Measurements from ENCODE around the gene WFDC6.
"Not testable (repeated sequence)": the region's sequence is repeated elsewhere in the genome, so short reads cannot be mapped to it uniquely, and the experiment has no call there.

The WFDC6 gene

DNA sequence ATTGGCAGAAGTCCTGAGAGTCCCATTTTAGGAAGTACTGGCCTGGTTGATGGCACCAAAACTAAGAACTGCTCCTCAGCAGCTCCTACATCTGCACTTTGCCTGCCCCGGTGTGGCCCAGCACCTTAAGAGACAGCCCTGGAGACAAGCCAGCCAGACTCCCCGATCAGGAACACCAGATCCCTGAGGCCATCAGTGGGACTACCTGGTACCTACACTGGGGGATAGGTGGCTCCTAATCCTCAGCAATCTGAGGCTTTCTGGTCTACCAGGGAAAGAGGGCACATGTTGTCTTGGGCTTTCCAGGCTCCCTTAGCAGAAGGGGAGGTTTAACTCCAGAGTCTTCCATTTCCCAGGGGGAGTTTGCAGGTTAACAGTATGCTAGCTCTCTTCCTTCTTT lies at the start of gene WFDC6:
TSS of gene WFDC6 (minus strand) at position 101 of the 400 bp plus-strand sequence. CDS start at position 26, 75 bp downstream.
- DNase-seq (ENCODE audit: low read depth) = no peak

DNA sequence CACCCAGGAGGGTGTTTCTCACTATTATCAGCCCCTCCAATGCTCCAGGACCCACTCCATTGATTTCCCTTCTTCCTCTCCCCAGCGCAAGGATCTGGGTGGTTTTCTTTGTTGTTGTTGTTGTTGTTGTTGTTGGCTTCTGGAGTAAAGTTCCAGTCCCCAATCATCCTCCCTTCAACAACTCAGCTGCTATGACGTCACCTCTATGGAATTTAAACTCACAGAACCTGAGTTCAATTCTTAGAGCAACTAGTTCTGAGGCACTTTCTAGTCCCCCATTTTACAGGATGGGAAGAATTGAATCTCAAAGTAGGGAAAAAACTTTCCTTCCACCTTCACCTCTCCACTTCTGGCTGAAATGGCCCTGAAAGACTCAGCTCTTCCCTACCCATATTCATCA lies 49.5 kb upstream of the WFDC6 start:
- no peak for DNase-seq (ENCODE audit: low read depth)

DNA sequence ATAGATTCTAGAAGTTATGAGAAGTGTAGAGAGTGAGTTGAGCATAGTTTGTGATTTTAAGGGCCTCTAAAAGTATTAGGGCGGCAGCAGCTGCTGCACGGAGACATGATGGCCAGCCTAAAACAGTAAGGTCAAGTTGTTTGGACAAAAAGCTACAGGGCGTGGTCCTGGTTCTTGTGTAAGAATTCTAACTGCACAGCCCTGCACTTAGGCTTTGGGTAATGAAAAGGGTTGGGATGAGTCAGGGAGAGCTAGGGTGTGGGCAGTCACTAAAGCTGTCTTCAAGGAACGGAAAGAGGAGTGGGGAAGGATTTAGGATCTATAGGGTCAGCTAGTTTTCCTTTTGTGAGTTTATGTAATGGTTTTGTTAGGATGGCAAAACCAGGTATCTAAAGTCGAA lies 46.7 kb upstream of the WFDC6 start:
- not testable (repeated sequence) for DNase-seq (ENCODE audit: low read depth)

DNA sequence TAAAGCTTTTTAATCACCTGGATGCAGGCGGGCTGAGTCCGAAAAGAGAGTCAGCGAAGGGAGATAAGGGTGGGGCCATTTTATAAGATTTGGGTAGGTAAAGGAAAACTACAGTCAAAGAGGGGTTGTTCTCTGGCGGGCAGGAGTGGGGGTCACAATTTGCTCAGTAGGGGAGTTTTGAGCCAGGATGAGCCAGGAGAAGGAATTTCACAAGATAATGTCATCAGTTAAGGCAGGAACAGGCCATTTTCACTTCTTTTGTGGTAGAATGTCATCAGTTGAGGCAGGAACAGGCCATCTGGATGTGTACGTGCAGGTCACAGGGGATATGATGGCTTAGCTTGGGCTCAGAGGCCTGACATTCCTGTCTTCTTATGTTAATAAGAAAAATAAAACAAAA lies 45.0 kb upstream of the WFDC6 start:
- not testable (repeated sequence) for DNase-seq (ENCODE audit: low read depth)

DNA sequence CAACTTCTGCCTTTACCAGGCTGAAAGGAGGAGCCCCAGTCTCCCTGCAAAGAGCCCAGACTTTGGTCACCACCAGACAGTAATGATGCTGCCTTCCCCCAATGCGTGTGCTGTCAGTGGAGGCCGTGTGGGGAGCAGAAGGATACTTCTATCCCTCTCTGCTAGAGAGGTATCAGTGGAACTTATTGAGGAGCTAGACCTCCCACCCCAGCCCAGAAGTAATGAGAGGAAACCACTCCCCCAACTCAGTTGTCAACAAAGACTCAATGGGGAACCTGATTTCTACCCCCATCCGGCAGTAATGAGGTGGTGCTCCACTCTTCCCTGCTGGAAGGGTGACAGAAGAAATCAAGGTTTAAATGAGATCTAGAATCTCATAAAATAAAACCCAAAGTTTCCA lies 44.2 kb upstream of the WFDC6 start:
- no peak for DNase-seq (ENCODE audit: low read depth)

DNA sequence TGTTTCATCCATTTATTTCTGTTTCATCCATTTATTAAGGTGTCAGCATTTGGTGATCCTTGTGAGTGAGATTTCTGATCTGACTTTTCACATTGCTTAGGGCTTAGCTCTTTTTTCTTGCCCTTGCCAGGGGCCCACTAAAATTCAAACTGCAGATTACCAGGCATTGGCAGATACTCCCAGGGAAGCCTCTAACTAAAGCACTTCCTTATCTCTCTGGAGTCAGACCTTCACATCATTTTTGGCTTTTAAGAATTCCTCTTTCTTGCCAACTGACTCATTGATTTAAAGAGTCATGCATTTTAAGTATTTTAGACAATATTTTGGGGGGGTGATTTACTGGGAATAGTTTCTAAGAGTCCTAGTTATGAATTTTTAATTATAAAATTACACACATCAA lies 42.4 kb upstream of the WFDC6 start:
- DNase-seq (ENCODE audit: low read depth) = no peak

DNA sequence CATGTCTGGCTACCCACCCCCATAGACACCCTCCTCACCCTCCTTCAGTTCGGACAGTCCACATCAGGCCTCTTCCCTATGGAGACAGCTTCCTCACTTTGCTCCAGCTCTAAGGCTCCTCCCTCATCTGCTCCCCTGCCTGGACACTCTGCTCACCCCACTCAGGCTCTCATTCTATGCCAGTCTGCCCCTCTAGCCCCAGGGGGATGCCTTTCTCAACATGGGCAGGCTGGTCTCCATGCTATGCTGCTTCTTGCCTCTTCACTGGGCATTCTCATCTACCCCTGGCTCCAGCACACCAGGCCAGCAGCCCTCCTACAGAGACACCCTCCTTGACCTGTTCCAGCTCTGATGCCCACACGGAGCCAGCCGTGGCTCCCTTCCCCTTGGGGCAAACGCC lies 39.9 kb upstream of the WFDC6 start, which contains the start of gene WFDC8:
TSS of gene WFDC8 (minus strand) at position 101 of the 400 bp plus-strand sequence. CDS start at position 64, 37 bp downstream.
- DNase-seq (ENCODE audit: low read depth) = no peak

DNA sequence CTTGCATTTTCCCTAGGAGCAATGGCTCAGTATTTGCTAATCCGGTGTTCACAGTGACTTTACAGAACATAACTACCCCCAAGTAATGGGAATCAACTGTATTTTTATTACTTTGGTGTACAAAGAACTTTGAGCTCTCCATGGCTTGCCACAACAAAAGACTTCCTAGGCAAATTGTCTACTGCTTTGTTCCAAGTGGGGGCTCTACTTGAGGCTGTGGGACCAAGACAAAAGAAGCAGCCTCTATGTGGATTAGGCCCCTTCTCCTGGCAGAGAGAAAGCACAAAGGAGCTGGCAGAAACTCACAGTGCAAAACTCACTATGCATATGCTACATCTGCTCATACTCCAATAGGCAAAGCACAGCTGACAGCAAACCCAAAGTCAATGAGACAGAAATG lies 38.9 kb upstream of the WFDC6 start:
- no peak for DNase-seq (ENCODE audit: low read depth)

DNA sequence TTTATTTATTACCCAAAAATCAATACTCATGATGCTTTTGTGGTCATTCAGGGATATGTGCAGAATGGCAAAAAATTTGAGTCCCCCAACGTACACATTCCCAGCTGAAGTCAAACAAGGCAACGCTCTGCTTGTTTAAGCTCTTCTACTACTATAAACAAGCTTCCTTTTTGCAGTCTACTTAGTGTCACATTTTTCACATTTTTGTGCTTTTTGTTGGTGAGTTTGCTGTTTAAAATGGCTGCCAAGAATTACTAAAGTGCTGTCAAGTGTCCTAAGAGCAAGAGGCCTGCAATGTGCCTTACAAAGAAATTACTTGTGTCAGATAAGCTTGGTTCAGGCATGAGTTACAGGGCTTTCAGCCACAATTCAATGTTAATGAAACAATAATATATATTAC lies 37.7 kb upstream of the WFDC6 start:
- no peak for DNase-seq (ENCODE audit: low read depth)

DNA sequence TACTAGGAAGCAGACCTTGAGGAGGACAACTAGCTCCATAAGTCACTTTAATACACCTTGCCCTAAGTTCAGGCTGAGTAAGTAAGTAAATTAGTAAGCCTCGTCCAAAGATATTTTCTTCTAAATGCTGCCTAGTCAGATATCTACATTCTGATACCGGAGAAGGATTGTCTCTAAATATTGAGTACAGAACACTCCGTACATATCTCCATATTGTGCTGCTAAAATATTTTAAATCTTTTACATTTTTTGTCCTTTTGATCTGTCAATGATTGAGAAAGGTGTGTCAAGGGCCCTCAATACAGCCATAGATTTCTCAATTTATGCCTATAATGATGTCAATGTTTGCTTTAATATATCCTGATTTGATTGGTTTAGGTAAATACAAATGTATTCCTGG lies 36.6 kb upstream of the WFDC6 start:
- no peak for DNase-seq (ENCODE audit: low read depth)

DNA sequence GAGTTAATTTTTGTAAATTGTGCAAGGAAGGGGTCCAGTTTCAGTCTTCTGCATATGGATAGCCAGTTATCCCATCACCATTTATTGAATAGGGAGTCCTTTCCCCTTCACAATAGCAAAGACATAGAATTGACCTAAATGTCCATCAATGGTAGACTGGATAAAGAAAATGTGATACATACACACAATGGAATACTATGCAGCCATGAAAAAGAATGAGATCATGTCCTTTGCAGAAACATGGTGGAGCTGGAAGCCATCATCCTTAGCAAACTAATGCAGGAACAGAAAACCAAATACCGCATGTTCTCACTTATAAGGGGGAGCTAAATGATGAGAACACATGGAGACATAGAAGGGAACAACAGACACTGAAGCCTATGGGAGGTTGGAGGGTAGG lies 30.4 kb upstream of the WFDC6 start:
- not testable (repeated sequence) for DNase-seq (ENCODE audit: low read depth)

DNA sequence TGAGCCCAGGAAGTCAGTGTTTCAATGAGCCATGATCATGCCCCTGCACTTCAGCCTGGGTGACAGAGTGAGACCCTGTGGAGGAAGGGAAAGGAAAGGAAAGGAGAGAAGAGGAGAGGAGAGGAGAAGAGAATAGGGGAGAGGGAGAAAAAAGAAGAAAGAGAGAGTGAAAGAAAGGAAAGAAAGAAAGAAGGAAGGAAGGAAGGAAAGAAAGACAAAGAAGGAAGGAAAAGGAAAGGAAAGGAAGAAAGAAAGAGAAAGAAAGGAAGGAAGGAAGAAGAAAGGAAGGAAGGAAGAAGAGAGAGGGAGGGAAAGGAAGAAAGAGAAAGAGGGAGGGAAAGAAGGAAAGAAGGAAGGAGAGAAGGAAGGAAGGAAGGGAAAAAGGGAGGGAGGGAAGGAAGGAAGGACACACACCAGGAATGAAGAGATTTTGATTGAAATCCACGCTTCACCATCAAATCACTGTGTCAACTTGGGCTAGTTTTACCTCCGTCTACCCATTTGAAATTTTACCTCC lies 25.5 kb upstream of the WFDC6 start:
- no peak for DNase-seq (ENCODE audit: low read depth)

DNA sequence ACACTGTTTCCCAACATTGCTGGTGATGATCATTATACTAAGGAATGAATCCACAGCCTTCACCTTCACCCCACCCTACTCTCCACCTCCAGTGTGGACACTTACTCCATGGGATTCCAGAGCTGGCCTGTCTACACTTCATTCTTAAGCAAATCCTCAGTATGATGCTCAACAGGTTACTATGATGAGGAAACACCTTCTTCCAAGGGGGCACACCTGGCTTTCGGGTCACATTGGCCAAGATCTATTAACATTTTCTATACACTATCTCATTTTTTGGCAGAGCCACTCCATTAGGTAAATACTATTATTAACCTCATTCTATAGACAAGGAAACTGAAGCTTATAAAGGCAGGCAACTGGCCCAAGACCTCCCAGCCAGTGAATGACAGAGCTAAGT lies 15.9 kb upstream of the WFDC6 start:
- no peak for DNase-seq (ENCODE audit: low read depth)

DNA sequence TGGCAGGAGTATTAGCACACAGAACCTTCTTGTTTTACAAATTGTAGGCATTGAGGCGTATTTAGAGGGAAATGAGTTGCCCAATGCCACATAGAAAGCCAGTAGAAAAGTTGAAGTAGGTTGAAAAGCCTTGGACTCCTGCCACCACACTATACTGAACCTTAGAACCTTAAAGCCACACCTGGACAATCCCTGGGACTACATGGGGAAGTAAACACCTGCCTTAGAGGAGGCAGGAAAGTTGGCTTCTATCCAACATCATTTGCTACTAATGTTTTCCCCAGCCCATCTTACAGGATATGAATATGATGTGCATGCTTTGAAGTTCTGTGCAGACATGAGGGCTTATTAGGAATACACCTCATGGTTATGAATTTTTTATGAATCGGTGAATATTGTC lies 13.2 kb upstream of the WFDC6 start:
- DNase-seq (ENCODE audit: low read depth) = no peak

DNA sequence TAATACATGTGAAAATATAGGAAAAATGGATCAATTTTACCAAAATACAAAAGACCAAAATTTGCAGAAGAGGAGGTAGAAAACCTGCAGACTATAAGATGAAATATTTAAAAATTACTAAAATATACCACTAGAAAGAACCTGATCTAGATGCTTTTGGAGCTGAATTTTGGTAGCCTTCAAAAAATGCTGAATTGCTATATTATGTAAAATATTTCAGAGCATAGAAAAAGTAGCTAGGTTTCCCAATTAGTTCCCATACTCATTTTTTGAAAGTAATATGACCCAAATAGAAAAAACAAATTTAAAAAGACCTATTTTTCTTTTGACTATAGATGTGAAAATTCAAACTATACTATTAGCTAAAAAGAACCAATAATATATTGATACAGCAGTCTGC lies 11.5 kb upstream of the WFDC6 start:
- no peak for DNase-seq (ENCODE audit: low read depth)

DNA sequence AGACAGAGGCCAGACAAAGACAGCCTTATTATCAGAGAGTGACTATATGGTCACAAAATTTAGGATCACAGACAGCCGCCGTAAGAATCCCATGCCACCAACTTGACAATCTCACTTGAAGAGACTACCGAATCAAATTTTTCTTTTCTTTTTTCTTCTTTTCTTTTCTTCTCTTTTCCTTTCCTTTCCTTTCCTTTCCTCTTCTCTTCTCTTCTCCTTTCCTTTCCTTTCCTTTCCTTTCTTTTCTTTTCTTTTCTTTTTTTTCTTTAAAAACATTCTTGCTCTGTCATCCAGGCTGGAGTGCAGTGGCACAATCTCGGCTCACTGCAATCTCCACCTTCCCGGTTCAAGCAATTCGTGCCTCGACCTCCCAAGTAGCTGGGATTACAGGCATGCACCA lies 9.1 kb upstream of the WFDC6 start:
- no peak for DNase-seq (ENCODE audit: low read depth)

DNA sequence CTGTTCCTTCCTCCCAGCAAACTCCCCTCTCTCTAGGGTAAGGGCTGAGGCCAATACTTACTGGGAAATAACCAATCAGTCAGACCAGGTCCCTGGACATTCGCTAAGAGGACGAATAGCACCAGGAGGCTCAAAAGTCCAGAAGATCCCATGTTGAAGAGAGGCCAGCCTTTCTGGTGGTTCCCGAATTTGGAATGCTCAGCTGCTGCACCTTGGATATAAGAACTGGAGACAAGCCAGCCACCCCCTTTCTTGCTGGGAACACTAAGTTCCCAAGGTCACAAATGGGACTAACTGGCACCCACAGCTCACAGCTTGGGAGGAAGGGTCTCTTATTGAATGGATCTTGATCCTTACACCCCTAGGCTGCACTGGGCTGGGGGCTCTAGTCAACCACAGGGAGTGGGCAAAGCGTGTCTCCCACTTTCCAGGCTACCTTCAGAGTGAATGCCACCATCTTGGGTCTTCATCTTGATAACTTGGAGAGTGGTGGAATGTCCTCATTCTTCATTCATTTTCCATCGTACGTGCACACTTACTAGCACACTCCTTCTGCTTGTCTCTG lies 8.0 kb upstream of the WFDC6 start, which contains the start of gene EPPIN:
TSS of gene EPPIN (minus strand) at position 196 of the 565 bp plus-strand sequence. CDS start at position 152, 44 bp downstream.
- DNase-seq (ENCODE audit: low read depth) = no peak

DNA sequence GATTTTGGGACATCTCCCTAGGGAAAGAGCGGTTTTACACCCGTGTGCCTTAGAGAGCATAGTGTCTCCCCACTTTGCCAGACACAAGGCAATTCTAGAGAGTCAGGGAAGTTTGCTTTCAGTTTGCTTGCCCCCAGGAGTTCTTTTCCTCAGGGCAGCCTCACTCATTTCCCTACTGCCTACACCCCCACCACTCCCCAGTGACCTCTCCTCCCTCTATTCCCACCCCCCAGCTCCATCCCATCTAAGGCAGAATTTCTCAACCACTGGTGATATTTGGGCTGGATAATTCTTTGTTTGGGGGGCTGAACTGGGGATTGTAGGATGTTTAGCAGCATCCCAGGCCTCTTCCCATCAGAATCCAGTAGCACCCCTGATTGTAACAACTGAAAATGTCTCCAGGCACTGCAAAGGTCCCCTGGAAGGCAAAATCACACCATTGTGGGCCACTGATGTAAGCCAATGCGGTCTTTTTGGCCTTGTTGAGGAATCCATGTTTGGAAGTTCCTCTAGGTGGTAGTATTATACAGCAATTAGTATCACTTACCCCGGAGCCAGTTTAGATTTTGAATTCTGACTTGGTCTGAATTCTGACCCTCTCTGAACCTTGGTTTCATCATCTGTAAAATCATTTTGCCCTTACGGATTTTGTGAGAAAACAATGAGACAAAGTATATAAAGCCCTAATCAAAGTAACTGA lies 6.6 kb upstream of the WFDC6 start:
- no peak for DNase-seq (ENCODE audit: low read depth)

DNA sequence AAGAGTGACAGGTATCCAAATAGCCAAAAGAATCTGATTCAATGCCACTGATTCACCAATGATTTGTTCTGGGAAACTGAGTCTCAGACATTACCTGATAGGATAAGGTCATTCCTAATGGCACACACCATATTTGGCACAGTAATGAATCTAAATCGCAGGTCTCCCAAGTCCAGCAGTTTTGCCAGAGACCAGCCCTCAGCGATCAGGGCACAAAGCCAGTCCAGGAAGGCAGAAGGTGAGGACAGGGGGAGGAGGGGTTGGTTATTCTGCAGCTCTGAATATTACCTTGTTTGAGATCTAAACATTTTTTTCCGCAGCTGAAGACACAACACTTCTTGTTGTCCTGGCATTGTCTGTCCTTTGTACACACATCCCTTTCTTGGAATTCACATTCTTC lies 6.1 kb upstream of the WFDC6 start:
- DNase-seq (ENCODE audit: low read depth) = no peak

DNA sequence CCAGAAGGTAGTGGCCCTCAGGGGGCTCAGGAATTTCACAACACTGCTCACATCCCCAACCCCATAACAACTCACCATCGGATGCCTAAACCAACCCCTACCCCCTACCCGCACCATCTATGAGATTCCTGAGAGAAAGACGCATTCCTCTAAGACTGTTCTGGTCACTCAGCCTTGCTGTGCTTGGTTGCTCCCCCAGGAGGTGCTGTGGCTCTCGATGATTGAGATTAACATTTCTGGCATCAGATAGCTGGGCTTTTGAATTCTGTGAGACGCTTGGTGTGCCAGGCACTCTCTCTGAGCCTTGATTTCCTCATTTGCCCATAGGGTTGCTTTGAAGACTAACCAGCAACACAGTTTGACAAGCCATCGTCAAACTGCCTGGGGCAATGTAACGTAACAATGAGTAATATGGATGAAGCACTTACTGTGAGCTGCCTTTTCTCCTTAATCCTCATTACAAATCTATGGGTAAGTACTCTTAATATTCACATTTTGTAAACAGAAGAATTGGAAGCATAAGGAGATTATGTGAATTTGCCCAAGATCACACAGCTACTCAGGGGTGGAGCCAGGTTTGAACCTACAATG lies 978 bp downstream of the WFDC6 start:
- DNase-seq (ENCODE audit: low read depth) = no peak

DNA sequence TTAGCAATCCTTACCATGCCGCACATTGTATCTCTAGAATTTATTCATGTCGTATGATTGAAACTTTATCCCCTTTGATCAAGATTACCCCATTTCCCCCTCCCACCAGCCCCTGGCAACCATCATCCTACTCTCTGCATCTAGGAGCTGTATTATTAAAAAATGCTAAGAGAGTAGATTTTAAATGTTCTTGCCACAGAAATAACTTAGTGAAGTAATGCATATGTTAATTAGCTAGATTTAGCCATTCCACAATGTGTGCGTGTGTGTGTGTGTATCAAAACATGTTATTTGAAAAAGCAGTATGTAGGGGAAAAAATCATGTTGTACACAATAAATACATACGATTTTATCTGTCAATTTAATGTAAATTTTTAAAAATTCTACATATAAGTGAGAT lies 12.0 kb downstream of the WFDC6 start:
- no peak for DNase-seq (ENCODE audit: low read depth)

DNA sequence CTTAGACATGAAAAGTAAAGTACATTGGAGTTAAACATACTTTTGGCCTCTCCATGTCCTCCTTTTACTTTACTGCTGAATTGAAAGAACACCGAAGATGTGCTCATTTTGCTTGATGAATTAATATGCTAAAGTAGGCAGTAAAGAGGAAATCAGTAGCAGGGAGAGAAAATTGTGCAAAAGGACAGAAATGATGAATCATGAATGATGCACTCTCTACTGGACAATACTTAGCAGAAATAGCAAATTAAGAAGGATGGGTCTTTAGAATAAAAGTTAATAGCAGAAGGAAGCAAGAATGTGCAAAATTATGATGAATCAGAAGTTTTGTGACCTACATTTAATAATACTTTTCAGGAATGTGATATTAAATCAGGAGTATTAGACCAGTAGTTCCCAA lies 15.5 kb downstream of the WFDC6 start:
- no peak for DNase-seq (ENCODE audit: low read depth)

DNA sequence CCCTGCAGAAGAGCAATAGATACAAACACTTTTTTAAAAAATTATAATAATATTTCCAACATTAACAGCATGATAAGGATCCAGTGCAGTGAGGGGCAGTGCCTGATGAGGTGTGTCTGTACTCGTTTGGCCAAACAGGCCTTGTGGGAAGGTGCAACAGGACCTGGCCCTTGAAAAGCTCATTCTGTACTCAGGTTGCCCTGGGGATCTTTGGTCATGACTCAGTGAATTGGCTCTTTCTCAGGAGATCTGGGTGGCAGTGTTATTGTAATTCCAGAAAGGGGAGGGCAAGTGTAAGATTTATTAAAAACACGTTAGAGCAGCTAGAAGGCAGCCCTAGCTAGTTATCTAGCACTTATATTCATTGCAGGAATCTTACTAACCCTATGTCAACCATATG lies 21.0 kb downstream of the WFDC6 start:
- no peak for DNase-seq (ENCODE audit: low read depth)

All from stimulated activated CD8-positive, alpha-beta memory T cell treated with anti-CD3 and anti-CD28 coated beads, Interleukin-12 subunit alpha, Interleukin-12 subunit beta, amount 100 ng/mL, for 1 hour (primary cell).